GM23338 (cell line): Measurements from ENCODE around the gene CALY. TPM values are rescaled to one million over a fixed set of nuclear protein-coding genes. Genes with fewer than 3 reads are reported as not detected.

Experiments used
- ATAC-seq: fragments of 200-7000 bp; cut with Tn5 transposase; 3 replicates; pipeline ENCODE4 v1.9.1; 2020
- DNase-seq: peaks from one replicate; pipeline ENCODE4 v3.0.0-alpha.2; 2015; ENCODE audit warnings: low spot score
- H2AFZ ChIP-seq: fragments of 200-600 bp; sonication (generic); 2 replicates; pipeline ENCODE4 v1.8.0; 2016; ENCODE audit warnings: antibody characterized with exemption, mild to moderate bottlenecking, moderate library complexity
- H3F3A ChIP-seq: fragments of 200-600 bp; sonication (generic); replicated peaks from 2 replicates; pipeline ENCODE4 v1.8.0; 2017; ENCODE audit warnings: antibody characterized with exemption, mixed run types, low read depth
- H3K27ac ChIP-seq: fragments of 200-600 bp; sonication (generic); 2 replicates; pipeline ENCODE4 v1.6.1; 2016; ENCODE audit warnings: low read depth
- H3K27me3 ChIP-seq: fragments of 200-600 bp; sonication (generic); 2 replicates; pipeline ENCODE4 v1.8.0; 2016; ENCODE audit warnings: mild to moderate bottlenecking, mixed run types, moderate library complexity; ENCODE audit not compliant: insufficient read depth
- H3K36me3 ChIP-seq: fragments of 200-600 bp; sonication (generic); 2 replicates; pipeline ENCODE4 v1.8.0; 2016; ENCODE audit warnings: mild to moderate bottlenecking; ENCODE audit not compliant: insufficient read depth
- H3K4me1 ChIP-seq: fragments of 200-600 bp; sonication (generic); 2 replicates; pipeline ENCODE4 v1.8.0; 2016; ENCODE audit warnings: mild to moderate bottlenecking, moderate library complexity; ENCODE audit not compliant: insufficient read depth
- H3K4me2 ChIP-seq: fragments of 200-600 bp; sonication (generic); 2 replicates; pipeline ENCODE4 v1.7.1; 2017; ENCODE audit warnings: mixed run types
- H3K4me3 ChIP-seq: fragments of 200-600 bp; sonication (generic); 2 replicates; pipeline ENCODE4 v1.6.1; 2016; ENCODE audit warnings: mixed run types
- H3K79me2 ChIP-seq: fragments of 200-600 bp; sonication (generic); replicated peaks from 2 replicates; pipeline ENCODE4 v1.8.0; 2017; ENCODE audit warnings: mild to moderate bottlenecking; ENCODE audit not compliant: insufficient read depth
- H3K9me2 ChIP-seq: fragments of 200-600 bp; sonication (generic); 2 replicates; pipeline ENCODE4 v1.8.0; 2017; ENCODE audit not compliant: insufficient read depth
- H4K20me1 ChIP-seq: fragments of 200-600 bp; sonication (generic); replicated peaks from 2 replicates; pipeline ENCODE4 v1.8.0; 2017; ENCODE audit warnings: mild to moderate bottlenecking; ENCODE audit not compliant: insufficient read depth
- H3K27ac Mint-ChIP-seq: 2 replicates; pipeline ENCODE4 v1.8.0; 2020; ENCODE audit warnings: inconsistent platforms, mild to moderate bottlenecking, moderate library complexity, mixed read lengths
- H3K27me3 Mint-ChIP-seq: 3 replicates; pipeline ENCODE4 v1.8.0; 2022; ENCODE audit warnings: low read depth, mild to moderate bottlenecking, moderate library complexity, mixed read lengths, inconsistent platforms; ENCODE audit not compliant: insufficient read depth, poor library complexity
- H3K36me3 Mint-ChIP-seq: 3 replicates; pipeline ENCODE4 v1.8.0; 2021; ENCODE audit warnings: low read depth, mild to moderate bottlenecking, inconsistent platforms, moderate library complexity, mixed read lengths
- H3K4me1 Mint-ChIP-seq: 3 replicates; pipeline ENCODE4 v1.8.0; 2020; ENCODE audit warnings: mild to moderate bottlenecking, inconsistent platforms, mixed read lengths
- H3K4me3 Mint-ChIP-seq: 3 replicates; pipeline ENCODE4 v1.8.0; 2021; ENCODE audit warnings: moderate library complexity, mild to moderate bottlenecking, inconsistent platforms, mixed read lengths
- H3K9me3 Mint-ChIP-seq: 3 replicates; pipeline ENCODE4 v1.8.0; 2020; ENCODE audit warnings: moderate library complexity, mild to moderate bottlenecking, inconsistent platforms, mixed read lengths
- CREB1 ChIP-seq: fragments of 250-450 bp; sonication (Bioruptor Pico); IDR thresholded peaks from 2 replicates; pipeline ENCODE4 v1.5.0; 2020; ENCODE audit warnings: low read depth, mild to moderate bottlenecking, moderate library complexity
- EZH2 ChIP-seq: fragments of 200-600 bp; sonication (generic); IDR thresholded peaks from one replicate; pipeline ENCODE4 v1.8.0; 2017; ENCODE audit warnings: antibody characterized with exemption, mild to moderate bottlenecking, low read depth; ENCODE audit not compliant: unreplicated experiment
- EZH2phosphoT487 ChIP-seq: fragments of 200-600 bp; sonication (generic); IDR thresholded peaks from one replicate; pipeline ENCODE4 v1.8.1; 2018; ENCODE audit warnings: antibody characterized with exemption; ENCODE audit not compliant: unreplicated experiment
- JUNB ChIP-seq: IDR thresholded peaks from one replicate; pipeline ENCODE4 v1.6.1; 2016; ENCODE audit warnings: antibody characterized with exemption; ENCODE audit not compliant: unreplicated experiment
- NANOG ChIP-seq: IDR thresholded peaks from 2 replicates; pipeline ENCODE4 v1.6.1; 2016; ENCODE audit warnings: antibody characterized with exemption, borderline replicate concordance
- POLR2AphosphoS5 ChIP-seq: IDR thresholded peaks from 2 replicates; pipeline ENCODE4 v1.6.1; 2016; ENCODE audit warnings: antibody characterized with exemption, low read depth
- STAT1 ChIP-seq: IDR thresholded peaks from one replicate; pipeline ENCODE4 v1.6.1; 2016; ENCODE audit warnings: antibody characterized with exemption; ENCODE audit not compliant: unreplicated experiment
- ZNF331 ChIP-seq: fragments of 250-450 bp; sonication (Bioruptor Pico); IDR thresholded peaks from 2 replicates; pipeline ENCODE4 v1.5.0; 2020; ENCODE audit warnings: low read depth, mild to moderate bottlenecking, moderate library complexity
- polyA plus RNA-seq: library from polyadenylated mRNA; unstranded; fragments of >200 nt; fragmentation: Nextera tagmentation; extraction: Ambion mirVana; gene quantifications from 2 replicates; pipeline ENCODE4 v1.2.1, GENCODE V29; 2016
- total RNA-seq: library from RNA; depleted of rRNA; stranded (reverse); fragments of >200 nt; shearing (Covaris generic); gene quantifications from 2 replicates; pipeline ENCODE4 v1.2.3, GENCODE V29; 2014
- TF ChIP-seq, protein P1 (sequence below), 2 experiments: fragments of 200-600 bp in 1 of 2; sonication (generic) in 1 of 2; conservative IDR thresholded peaks; 2 replicates each; pipeline versions ENCODE4 v1.5.1 to v1.6.1; 2016 to 2017; ENCODE audit warnings: antibody characterized with exemption in 2 of 2, low read depth in 2 of 2, mild to moderate bottlenecking in 2 of 2, moderate library complexity in 1 of 2
- TF ChIP-seq, protein P2 (sequence below): IDR thresholded peaks from one replicate; pipeline ENCODE4 v1.6.1; 2018; ENCODE audit warnings: antibody characterized with exemption; ENCODE audit not compliant: unreplicated experiment
- TF ChIP-seq, protein P3 (sequence below): IDR thresholded peaks from 2 replicates; pipeline ENCODE4 v1.6.1; 2016; ENCODE audit warnings: antibody characterized with exemption

The CALY gene
- total and polyA plus RNA-seq, 2 experiments from 2014 or later = 1.0 to 8.0 TPM

DNA sequence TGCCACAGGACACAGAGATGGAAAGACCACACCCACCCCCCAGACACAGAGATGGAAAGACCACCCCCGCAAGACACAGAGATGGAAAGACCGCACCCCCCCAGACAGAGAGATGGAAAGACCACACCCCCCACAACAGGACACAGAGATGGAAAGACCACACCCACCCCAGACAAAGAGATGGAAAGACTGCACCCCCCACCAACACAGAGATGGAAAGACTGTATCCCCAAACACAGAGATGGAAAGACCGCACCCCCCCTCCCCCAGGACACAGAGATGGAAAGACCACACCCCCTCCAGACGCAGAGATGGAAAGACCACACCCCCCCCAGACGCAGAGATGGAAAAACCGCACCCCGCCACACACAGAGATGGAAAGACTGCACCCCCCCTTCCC lies 20.0 kb downstream of the CALY start:
- Mint-ChIP-seq H3K27ac (no peak overlapping the region), H3K36me3 (peaks cover 6% of the 10 kb centered on the region), H3K4me3 (no peak overlapping the region), H3K9me3 (peaks cover 4% of the 10 kb centered on the region; the same call in 2 of the 3 replicates), H3K27me3 (peaks cover 24% of the 10 kb centered on the region), H3K4me1 (no peaks in the 10 kb centered on the region)
- TF ChIP-seq STAT1 (no peak), ZNF331 (no peak), CREB1 (CRISPR knock-in tag) (no peak), JUNB (no peak), POLR2AphosphoS5 (no peak), EZH2 (no peak)
- TF ChIP-seq, protein P1, sequence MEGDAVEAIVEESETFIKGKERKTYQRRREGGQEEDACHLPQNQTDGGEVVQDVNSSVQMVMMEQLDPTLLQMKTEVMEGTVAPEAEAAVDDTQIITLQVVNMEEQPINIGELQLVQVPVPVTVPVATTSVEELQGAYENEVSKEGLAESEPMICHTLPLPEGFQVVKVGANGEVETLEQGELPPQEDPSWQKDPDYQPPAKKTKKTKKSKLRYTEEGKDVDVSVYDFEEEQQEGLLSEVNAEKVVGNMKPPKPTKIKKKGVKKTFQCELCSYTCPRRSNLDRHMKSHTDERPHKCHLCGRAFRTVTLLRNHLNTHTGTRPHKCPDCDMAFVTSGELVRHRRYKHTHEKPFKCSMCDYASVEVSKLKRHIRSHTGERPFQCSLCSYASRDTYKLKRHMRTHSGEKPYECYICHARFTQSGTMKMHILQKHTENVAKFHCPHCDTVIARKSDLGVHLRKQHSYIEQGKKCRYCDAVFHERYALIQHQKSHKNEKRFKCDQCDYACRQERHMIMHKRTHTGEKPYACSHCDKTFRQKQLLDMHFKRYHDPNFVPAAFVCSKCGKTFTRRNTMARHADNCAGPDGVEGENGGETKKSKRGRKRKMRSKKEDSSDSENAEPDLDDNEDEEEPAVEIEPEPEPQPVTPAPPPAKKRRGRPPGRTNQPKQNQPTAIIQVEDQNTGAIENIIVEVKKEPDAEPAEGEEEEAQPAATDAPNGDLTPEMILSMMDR (conservative IDR thresholded peaks at IDR 0.05; ENCODE audit: low read depth in 2 of 2) = no peak
- Histone ChIP-seq H3K27ac (no peak overlapping the region), H3F3A (no peaks in the 10 kb centered on the region), H2AFZ (no peak overlapping the region), H3K4me3 (no peak overlapping the region), H3K4me2 (no peak overlapping the region), H3K27me3 (peaks cover 3% of the 10 kb centered on the region; the same call in 1 of the 2 replicates), H3K36me3 (no peaks in the 10 kb centered on the region), H3K9me2 (no peaks in the 10 kb centered on the region), H4K20me1 (no peaks in the 10 kb centered on the region), H3K4me1 (no peaks in the 10 kb centered on the region), H3K79me2 (no peaks in the 10 kb centered on the region)
- DNase-seq (no peak), ATAC-seq (no peak)

DNA sequence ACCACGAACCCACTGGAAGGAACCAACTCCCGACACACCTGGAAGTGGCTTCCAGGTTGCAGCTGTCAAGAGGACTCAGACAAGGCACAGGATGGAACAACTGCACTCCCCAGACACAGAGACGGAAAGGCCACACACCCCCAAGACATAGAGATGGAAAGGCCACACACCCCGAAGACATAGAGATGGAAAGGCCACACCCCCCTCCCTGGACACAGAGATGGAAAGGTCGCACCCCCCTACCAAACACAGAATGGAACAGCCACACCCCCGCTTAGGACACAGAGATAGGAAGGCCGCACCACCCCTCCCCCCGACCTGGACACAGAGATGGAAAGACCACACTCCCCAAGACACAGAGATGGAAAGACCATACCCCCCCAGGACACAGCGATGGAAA lies 20.4 kb downstream of the CALY start:
- Mint-ChIP-seq H3K36me3 (peaks cover 10% of the 10 kb centered on the region), H3K4me3 (no peak overlapping the region), H3K27ac (no peak overlapping the region), H3K9me3 (peaks cover 4% of the 10 kb centered on the region; the same call in 2 of the 3 replicates), H3K4me1 (no peaks in the 10 kb centered on the region), H3K27me3 (peaks cover 24% of the 10 kb centered on the region)
- no peaks in the 10 kb centered on the region; the same call in 1 of the 2 replicates for H3K36me3 ChIP-seq
- no peak overlapping the region for H3K4me2 ChIP-seq
- H3K27me3 ChIP-seq = peaks cover 3% of the 10 kb centered on the region; the same call in 1 of the 2 replicates
- no peaks in the 10 kb centered on the region for H4K20me1 ChIP-seq
- no peaks in the 10 kb centered on the region for H3K9me2 ChIP-seq
- no peaks in the 10 kb centered on the region for H3K4me1 ChIP-seq
- ATAC-seq (no peak), DNase-seq (peak; percentile 27)
- H3K4me3 ChIP-seq = no peak overlapping the region
- no peak overlapping the region for H3K27ac ChIP-seq
- H3F3A ChIP-seq = peaks cover 2% of the 10 kb centered on the region; the same call in 1 of the 2 replicates
- H3K79me2 ChIP-seq = no peaks in the 10 kb centered on the region
- H2AFZ ChIP-seq = no peak overlapping the region
- TF ChIP-seq, protein P2, sequence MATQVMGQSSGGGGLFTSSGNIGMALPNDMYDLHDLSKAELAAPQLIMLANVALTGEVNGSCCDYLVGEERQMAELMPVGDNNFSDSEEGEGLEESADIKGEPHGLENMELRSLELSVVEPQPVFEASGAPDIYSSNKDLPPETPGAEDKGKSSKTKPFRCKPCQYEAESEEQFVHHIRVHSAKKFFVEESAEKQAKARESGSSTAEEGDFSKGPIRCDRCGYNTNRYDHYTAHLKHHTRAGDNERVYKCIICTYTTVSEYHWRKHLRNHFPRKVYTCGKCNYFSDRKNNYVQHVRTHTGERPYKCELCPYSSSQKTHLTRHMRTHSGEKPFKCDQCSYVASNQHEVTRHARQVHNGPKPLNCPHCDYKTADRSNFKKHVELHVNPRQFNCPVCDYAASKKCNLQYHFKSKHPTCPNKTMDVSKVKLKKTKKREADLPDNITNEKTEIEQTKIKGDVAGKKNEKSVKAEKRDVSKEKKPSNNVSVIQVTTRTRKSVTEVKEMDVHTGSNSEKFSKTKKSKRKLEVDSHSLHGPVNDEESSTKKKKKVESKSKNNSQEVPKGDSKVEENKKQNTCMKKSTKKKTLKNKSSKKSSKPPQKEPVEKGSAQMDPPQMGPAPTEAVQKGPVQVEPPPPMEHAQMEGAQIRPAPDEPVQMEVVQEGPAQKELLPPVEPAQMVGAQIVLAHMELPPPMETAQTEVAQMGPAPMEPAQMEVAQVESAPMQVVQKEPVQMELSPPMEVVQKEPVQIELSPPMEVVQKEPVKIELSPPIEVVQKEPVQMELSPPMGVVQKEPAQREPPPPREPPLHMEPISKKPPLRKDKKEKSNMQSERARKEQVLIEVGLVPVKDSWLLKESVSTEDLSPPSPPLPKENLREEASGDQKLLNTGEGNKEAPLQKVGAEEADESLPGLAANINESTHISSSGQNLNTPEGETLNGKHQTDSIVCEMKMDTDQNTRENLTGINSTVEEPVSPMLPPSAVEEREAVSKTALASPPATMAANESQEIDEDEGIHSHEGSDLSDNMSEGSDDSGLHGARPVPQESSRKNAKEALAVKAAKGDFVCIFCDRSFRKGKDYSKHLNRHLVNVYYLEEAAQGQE = no peak
- TF ChIP-seq, protein P3, sequence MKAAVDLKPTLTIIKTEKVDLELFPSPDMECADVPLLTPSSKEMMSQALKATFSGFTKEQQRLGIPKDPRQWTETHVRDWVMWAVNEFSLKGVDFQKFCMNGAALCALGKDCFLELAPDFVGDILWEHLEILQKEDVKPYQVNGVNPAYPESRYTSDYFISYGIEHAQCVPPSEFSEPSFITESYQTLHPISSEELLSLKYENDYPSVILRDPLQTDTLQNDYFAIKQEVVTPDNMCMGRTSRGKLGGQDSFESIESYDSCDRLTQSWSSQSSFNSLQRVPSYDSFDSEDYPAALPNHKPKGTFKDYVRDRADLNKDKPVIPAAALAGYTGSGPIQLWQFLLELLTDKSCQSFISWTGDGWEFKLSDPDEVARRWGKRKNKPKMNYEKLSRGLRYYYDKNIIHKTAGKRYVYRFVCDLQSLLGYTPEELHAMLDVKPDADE = no peak
- no peak for TF ChIP-seq EZH2phosphoT487
- no peak for TF ChIP-seq JUNB
- no peak for TF ChIP-seq NANOG
- TF ChIP-seq STAT1 = no peak
- no peak for TF ChIP-seq EZH2
